Astrocyte (in vitro differentiated cells and primary cell): ENCODE data around the gene DNAH14.

Source experiments
- EZH2 ChIP-seq: IDR thresholded peaks from 2 replicates; pipeline ENCODE4 v1.6.1; 2012; ENCODE audit warnings: mild to moderate bottlenecking, low read length, inconsistent platforms; ENCODE audit not compliant: insufficient read depth
- TF ChIP-seq, protein P1 (sequence below): IDR thresholded peaks from 2 replicates; pipeline ENCODE4 v1.5.1; 2011; ENCODE audit warnings: low read depth, mild to moderate bottlenecking, inconsistent platforms, low read length, moderate library complexity; ENCODE audit not compliant: insufficient read depth

DNA sequence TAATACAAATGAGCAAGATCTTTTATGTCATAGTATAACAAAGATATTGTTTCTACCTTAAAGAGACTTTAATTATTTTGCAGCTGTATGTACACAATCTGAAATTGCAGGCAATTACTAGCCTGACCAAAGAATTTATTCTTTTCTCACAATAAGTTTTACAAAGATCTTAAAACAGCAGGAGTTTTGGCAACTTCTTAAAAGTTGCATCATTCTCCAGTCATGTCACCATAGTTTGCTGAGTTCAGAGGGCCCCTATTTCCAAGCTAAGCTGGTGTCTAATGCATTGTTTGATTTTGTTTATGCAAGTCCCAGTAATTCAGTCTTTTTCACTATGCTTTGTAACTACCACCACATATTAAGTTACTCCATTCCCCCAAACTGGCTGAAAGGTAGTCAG is 114.8 kb downstream of the DNAH14 start:
- TF ChIP-seq, protein P1, sequence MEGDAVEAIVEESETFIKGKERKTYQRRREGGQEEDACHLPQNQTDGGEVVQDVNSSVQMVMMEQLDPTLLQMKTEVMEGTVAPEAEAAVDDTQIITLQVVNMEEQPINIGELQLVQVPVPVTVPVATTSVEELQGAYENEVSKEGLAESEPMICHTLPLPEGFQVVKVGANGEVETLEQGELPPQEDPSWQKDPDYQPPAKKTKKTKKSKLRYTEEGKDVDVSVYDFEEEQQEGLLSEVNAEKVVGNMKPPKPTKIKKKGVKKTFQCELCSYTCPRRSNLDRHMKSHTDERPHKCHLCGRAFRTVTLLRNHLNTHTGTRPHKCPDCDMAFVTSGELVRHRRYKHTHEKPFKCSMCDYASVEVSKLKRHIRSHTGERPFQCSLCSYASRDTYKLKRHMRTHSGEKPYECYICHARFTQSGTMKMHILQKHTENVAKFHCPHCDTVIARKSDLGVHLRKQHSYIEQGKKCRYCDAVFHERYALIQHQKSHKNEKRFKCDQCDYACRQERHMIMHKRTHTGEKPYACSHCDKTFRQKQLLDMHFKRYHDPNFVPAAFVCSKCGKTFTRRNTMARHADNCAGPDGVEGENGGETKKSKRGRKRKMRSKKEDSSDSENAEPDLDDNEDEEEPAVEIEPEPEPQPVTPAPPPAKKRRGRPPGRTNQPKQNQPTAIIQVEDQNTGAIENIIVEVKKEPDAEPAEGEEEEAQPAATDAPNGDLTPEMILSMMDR: no peak
- no peak for TF ChIP-seq EZH2
